Mesothelial cell of epicardium (in vitro differentiated cells): ENCODE measurements around the gene NBPF6. TPM values are rescaled to one million over a fixed set of nuclear protein-coding genes. Genes with fewer than 3 reads are reported as not detected.
A peak's percentile ranks its signal among the peaks of the same experiment; 100 is the strongest.

Experiments
- DNase-seq, 2 experiments: peaks; one replicate each; pipeline ENCODE4 v3.0.0; 2021; ENCODE audit warnings: low spot score in 2 of 2; ENCODE audit not compliant: unreplicated experiment in 2 of 2
- H3K27ac Mint-ChIP-seq: 2 replicates; pipeline ENCODE4 v1.8.0; 2021; ENCODE audit warnings: mixed read lengths
- H3K27me3 Mint-ChIP-seq: 2 replicates; pipeline ENCODE4 v1.8.0; 2021; ENCODE audit warnings: low read depth, mixed read lengths
- H3K36me3 Mint-ChIP-seq: 2 replicates; pipeline ENCODE4 v1.8.0; 2021; ENCODE audit warnings: mixed read lengths
- H3K4me1 Mint-ChIP-seq: 2 replicates; pipeline ENCODE4 v1.8.0; 2021; ENCODE audit warnings: mixed read lengths
- H3K4me3 Mint-ChIP-seq: 2 replicates; pipeline ENCODE4 v1.8.0; 2021; ENCODE audit warnings: mild to moderate bottlenecking, moderate library complexity, mixed read lengths
- H3K9me3 Mint-ChIP-seq: 2 replicates; pipeline ENCODE4 v1.8.0; 2021; ENCODE audit warnings: mixed read lengths
- total RNA-seq: library from RNA; stranded (reverse); gene quantifications from 3 replicates; pipeline ENCODE4 v1.2.1, GENCODE V29; 2021
- TF ChIP-seq, protein P1 (sequence below): fragments of 200-600 bp; sonication (generic); IDR thresholded peaks from one replicate; pipeline ENCODE4 v1.5.0; 2021; ENCODE audit warnings: antibody characterized with exemption; ENCODE audit not compliant: unreplicated experiment

Gene NBPF6
- total RNA-seq, 1 donor from 2014 or later = not detected

DNA sequence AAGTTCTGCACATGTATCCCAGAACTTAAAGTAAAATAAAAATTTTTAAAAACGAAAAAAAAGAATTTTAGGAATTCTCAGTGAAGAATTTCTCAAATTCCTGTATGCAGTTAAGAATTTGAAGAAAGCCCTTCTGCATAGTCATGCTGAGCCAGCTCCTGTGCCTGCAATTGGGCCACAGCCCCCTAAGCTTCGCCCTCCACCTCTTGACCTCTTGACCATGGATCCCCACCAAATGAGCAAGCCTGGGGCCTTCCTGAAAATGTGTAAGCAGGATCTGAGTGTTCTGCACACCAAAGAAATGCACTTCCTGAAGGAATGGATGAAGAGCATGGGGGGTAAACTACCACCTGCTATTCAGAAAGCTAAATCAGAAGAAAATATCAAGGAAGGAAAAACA is 52.0 kb downstream of the NBPF6 start:
- H3K4me1 Mint-ChIP-seq = peaks cover 10% of the 10 kb centered on the region
- no peak overlapping the region for H3K27ac Mint-ChIP-seq
- no peaks in the 10 kb centered on the region for H3K36me3 Mint-ChIP-seq
- TF ChIP-seq, protein P1, sequence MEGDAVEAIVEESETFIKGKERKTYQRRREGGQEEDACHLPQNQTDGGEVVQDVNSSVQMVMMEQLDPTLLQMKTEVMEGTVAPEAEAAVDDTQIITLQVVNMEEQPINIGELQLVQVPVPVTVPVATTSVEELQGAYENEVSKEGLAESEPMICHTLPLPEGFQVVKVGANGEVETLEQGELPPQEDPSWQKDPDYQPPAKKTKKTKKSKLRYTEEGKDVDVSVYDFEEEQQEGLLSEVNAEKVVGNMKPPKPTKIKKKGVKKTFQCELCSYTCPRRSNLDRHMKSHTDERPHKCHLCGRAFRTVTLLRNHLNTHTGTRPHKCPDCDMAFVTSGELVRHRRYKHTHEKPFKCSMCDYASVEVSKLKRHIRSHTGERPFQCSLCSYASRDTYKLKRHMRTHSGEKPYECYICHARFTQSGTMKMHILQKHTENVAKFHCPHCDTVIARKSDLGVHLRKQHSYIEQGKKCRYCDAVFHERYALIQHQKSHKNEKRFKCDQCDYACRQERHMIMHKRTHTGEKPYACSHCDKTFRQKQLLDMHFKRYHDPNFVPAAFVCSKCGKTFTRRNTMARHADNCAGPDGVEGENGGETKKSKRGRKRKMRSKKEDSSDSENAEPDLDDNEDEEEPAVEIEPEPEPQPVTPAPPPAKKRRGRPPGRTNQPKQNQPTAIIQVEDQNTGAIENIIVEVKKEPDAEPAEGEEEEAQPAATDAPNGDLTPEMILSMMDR = no peak
- H3K4me3 Mint-ChIP-seq = no peak overlapping the region
- H3K9me3 Mint-ChIP-seq = peaks cover 6% of the 10 kb centered on the region
- no peaks in the 10 kb centered on the region for H3K27me3 Mint-ChIP-seq
- no peak for DNase-seq

DNA sequence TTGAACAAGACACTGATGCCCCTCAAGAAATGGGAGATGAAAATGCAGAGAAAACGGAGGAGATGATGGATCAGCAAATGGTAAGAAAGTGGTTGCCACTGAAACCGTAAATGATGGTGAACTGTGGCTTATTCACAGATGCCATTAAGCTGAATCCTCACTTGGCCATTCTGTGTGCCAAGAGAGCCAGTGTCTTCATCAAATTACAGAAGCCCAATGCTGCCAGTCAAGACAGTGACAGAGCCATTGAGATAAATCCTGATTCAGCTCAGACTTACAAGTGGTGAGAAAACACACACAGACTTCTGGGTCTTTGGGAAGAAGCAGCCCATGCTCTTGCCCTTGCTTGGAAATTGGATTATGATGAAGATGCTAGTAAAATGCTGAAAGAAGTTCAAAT is 52.5 kb downstream of the NBPF6 start:
- H3K27ac Mint-ChIP-seq = no peak overlapping the region
- no peak overlapping the region for H3K4me3 Mint-ChIP-seq
- peaks cover 6% of the 10 kb centered on the region for H3K9me3 Mint-ChIP-seq
- no peaks in the 10 kb centered on the region for H3K36me3 Mint-ChIP-seq
- no peak for DNase-seq
- H3K4me1 Mint-ChIP-seq = peaks cover 10% of the 10 kb centered on the region
- TF ChIP-seq, protein P1 = no peak
- no peaks in the 10 kb centered on the region for H3K27me3 Mint-ChIP-seq

DNA sequence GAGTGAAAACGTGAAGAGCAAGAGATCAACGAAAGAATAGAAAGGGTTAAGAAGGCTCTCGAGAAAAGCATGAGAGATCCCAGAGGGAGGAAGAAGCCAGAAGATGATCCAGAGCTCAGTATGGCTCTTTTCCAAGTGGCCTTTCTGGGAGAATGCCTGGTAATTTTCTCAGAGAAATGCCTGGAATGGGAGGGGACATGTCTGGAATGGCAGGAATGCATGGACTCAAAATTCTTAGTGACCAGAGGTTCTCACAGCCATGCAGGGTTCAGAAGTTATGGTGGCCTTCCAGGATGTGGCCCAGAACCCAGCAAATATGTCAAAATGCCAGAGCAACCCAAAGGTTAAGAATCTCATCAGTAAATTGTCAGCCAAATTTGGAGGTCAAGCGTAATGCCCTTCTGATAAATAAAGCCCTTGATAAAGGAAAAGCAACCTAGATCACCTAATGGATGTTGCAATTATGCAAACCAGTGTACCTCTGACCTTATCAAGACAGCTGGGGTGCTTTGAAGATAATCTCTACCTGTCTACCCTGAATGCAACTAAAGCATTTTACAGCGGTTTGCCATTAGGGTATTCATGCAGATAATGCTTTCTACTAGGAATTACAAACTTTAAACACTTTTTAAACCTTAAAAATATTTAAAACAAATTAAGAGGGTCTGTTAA is 53.1 kb downstream of the NBPF6 start:
- peaks cover 10% of the 10 kb centered on the region for H3K4me1 Mint-ChIP-seq
- TF ChIP-seq, protein P1 = no peak
- H3K36me3 Mint-ChIP-seq = no peaks in the 10 kb centered on the region
- H3K27ac Mint-ChIP-seq = peak overlapping the region; percentile 64
- no peak overlapping the region for H3K4me3 Mint-ChIP-seq
- DNase-seq = no peak
- no peaks in the 10 kb centered on the region for H3K27me3 Mint-ChIP-seq
- peaks cover 6% of the 10 kb centered on the region for H3K9me3 Mint-ChIP-seq

DNA sequence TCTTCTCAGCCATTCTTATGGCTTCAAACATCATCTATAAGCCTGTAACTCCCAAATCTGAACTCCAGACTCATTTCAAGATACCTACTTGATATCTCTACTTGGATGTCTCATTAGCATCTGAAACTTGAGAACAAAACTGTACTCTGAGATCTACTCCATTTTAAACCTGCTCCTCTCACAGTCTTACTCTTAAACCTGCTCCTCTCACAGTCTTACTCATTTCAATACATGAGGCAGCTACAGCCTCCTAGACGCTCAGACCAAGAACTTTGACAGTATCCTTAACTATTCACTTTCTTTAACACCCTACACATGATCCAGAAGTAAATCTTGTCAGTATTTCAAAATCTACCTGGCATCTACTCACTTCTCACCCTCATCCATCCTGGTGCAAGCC is 54.3 kb downstream of the NBPF6 start:
- no peak for DNase-seq
- Mint-ChIP-seq H3K4me1 (peaks cover 10% of the 10 kb centered on the region), H3K36me3 (no peaks in the 10 kb centered on the region), H3K27me3 (no peaks in the 10 kb centered on the region), H3K9me3 (peaks cover 6% of the 10 kb centered on the region), H3K27ac (no peak overlapping the region), H3K4me3 (no peak overlapping the region)
- TF ChIP-seq, protein P1 = no peak

DNA sequence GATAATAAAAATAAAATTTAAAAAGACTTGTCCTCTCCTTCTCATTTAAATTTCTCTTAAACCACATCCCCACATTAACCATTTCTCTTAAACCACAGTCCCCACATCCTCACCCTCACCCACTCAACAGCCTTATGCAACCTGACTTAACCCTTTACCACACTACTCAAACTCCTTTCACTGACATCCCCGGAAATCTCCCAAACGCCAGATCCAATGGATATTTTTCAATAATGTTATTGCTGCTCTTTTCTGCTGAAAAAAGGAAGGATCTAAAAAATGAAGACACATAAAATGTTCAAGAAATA is 55.6 kb downstream of the NBPF6 start:
- Mint-ChIP-seq H3K36me3 (no peaks in the 10 kb centered on the region), H3K27me3 (no peaks in the 10 kb centered on the region), H3K4me1 (peaks cover 10% of the 10 kb centered on the region), H3K27ac (no peak overlapping the region), H3K4me3 (no peak overlapping the region), H3K9me3 (peaks cover 6% of the 10 kb centered on the region)
- no peak for DNase-seq
- TF ChIP-seq, protein P1 = no peak

DNA sequence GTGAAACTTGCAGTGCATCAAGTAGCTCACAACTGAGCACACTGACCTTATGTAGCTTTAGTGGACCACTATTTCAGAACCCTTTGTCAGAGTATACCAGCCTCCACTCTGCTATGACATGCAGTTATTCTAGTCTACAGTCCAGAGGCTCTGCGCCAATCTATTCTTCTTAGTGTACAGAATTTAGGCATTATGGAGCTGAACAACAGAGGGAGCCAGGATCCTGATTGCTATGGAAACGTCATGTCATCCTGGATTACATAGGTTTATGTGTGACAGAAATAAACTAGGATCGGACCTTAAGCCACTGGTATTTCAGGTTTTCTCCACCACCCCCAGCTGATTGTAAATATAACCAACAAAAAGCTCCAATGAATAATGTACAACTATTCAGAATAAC is 61.6 kb downstream of the NBPF6 start:
- Mint-ChIP-seq H3K4me3 (no peak overlapping the region), H3K27me3 (peaks cover 1% of the 10 kb centered on the region), H3K36me3 (no peaks in the 10 kb centered on the region), H3K9me3 (no peaks in the 10 kb centered on the region), H3K4me1 (peaks cover 2% of the 10 kb centered on the region), H3K27ac (no peak overlapping the region)
- no peak for DNase-seq
- TF ChIP-seq, protein P1 = no peak
